Stimulated activated CD4-positive, alpha-beta T cell treated with anti-CD3 and anti-CD28 coated beads, Interleukin-1b, Interleukin-23, amount 100 ng/mL, for 1 hour (primary cell): ENCODE measurements around the gene FUT7.
"Not testable (repeated sequence)": the region's sequence is repeated elsewhere in the genome, so short reads cannot be mapped to it uniquely, and the experiment has no call there.

ENCODE experiments used
- DNase-seq, 2 donors: peaks; one replicate each; pipeline ENCODE4 v3.0.0-alpha.2; 2020; ENCODE audit warnings: low read depth in 2 of 2

Gene FUT7

DNA sequence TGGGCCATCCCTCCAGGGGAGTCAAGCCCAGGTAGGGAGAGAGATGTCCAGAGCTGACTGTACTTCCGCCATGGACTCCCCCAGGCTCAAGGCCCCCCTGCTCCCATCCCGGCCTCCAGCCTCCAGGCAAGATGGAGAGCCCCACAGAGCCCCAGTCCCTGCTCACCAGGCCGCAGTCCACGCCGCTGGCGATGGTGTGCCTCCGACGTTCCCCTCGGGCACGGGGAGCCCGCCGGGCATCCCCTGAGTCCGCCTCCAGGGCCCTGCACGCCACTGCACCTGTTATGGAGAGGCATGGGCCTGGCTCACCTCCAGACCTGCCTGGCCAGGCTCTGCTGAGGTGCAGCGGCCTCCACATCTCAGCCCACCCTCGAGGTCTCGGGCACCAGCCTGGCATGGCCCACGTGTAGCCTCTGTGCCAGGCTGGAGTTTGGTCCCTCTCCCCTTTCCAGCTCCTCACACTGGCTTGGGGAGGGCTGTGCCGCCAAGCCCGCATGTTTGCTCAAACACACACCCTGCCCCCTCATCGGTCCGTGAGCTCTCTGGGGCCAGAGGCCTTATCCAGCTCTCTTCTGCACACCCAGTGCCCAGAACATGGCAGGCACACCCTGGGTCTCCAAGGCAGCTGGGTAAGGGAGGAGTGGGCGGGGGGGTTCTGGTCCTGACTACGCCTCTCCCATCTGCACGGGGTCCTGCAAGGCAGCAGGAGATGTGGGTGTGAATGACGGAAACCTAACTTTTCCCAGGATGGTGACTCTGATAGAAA lies 34.4 kb upstream of the FUT7 start:
- DNase-seq: no peak

GRCh38 chr9:137065336-137065967 lies 33.6 kb upstream of the FUT7 start:
- DNase-seq: no peak

DNA sequence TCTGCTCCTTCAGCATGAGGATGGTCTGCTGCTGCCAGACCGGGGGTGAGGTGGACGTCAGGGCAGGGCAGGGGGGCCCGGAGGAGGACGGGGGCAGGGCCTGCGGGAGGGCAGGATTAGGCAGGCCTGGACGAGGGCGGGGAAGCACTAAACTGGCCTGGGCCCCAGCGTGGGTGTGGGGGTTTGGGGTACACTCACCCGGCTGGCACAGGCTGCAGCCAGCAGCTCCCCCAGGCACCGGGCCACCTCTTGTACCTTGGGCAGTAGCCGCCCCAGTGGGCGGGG lies 32.9 kb upstream of the FUT7 start:
- DNase-seq: no peak

GRCh38 chr9:137064027-137064879 lies 32.4 kb upstream of the FUT7 start:
- peak in 1 of 2 donors; percentile 58 for DNase-seq

DNA sequence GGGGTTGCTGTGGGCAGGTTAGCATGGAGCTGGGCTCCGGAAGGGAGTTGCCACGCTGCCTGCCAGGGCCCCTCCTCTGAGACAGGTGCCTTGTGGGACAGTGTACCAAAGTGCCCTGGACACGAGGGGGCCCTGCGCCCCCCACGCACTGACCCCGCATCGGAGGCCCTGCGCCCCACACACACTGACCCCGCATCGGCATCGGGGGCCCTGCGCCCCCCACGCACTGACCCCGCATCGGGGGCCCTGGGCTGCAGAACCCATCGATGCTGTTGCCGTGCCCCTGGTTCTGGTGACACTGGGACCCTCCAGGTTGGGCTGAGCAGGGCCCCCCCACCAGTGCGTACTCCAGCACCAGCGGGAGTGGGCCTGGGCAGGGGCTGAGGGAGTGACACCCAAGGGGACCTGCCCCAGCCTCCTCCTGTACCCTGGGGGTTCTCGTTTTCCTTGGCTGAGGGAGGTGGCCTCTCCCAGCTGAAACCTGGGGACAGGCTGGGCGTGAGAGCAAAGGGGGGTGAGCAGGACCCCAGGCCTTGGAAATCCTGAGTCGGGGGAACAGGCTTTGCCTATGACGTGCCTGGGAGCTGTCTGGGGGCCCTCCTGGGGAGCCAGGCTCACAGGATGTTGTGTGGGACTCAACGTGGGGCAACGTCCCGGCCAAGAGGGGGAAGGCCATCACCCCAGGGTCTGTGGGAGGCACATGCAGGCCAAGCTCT lies 31.6 kb upstream of the FUT7 start:
- DNase-seq: no peak

DNA sequence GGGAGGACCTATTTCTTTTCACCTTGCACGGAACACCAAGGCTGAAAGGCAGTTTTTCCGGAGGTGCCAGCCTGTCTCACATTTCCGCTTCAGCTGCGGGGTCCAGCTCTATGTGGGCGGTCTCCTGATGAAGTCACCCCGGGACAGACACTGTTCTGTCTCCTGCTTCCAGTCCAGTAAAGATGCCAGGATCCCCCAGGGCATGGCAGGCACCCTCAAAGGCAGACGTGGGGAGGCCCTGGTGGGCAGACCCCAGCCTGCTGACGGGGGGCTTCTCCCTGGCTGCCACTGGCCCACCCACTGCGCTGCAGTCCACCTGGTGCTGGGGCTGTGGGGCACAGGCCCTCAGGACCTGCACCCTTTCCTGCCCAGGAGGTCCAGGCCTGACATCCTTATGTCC lies 30.9 kb upstream of the FUT7 start:
- not testable (repeated sequence) for DNase-seq

DNA sequence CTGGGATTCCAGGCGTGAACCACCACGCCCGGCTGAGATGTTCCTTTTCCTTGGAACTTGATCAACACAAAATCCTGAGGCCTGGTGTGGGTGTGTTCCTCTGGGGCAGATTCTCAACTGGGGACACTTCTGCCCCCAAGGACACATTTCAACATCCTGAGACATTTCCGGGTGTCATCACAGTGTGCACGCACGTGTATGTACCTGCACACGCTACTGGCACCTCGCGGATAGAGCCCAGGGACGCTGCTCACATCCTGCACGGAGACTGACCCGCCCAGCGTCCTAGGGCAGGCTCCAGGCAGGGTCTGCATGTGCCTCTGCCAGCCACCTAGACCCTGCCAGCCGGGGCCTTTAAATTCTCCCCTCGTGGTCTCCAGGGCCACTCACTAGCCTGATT lies 30.5 kb upstream of the FUT7 start:
- DNase-seq: no peak

- DNase-seq: no peak
Measured at GRCh38 chr9:137058521-137059234, 26.8 kb upstream of the FUT7 start.

DNA sequence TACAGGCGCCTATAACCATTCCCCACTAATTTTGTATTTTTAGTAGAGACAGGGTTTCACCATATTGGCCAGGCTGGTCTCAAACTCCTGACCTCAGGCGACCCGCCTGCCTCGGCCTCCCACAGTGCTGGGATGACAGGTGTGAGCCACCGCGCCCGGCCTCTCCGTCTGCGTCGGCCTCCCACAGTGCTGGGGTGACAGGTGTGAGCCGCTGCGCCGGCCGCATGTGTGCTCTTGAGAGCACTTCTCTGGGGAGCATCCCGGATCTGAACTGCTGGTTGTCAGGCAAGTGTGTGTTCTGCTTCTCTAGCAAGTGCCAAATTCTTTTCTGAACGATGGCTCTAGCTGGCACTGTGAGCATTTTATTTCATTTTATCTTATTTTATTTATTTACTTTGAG lies 25.7 kb upstream of the FUT7 start:
- DNase-seq: no peak

DNA sequence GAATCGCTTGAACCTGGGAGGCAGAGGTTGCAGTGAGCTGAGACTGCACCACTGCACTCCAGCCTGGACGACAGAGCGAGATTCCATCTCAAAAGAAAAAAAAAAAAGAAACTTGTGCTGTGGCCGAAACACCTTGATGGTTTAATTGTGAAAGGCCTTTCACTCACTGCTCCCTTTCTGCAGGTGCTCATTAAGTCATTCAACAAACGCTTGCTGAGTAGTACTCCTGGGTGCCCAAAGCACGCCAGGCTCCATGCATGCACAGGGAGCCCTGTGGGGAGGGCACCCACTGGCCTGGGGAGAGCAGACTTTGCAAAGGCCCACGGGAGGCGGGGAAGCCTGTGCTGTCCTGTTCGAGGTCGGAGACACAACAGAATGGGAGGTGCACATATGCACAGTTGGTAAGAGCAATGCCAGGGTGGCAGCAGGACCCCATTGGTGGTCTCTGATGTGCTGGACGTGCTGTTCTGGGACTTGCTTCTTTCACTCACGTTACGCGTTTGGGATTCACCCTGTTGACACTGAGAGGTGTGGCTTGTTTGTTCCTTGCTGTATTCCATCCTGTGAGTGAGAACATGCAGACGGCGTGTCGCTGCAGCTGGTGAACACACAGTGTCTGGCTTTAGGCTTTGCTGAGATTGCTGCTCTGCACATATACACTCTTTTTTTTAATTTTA lies 25.0 kb upstream of the FUT7 start:
- DNase-seq: no peak

DNA sequence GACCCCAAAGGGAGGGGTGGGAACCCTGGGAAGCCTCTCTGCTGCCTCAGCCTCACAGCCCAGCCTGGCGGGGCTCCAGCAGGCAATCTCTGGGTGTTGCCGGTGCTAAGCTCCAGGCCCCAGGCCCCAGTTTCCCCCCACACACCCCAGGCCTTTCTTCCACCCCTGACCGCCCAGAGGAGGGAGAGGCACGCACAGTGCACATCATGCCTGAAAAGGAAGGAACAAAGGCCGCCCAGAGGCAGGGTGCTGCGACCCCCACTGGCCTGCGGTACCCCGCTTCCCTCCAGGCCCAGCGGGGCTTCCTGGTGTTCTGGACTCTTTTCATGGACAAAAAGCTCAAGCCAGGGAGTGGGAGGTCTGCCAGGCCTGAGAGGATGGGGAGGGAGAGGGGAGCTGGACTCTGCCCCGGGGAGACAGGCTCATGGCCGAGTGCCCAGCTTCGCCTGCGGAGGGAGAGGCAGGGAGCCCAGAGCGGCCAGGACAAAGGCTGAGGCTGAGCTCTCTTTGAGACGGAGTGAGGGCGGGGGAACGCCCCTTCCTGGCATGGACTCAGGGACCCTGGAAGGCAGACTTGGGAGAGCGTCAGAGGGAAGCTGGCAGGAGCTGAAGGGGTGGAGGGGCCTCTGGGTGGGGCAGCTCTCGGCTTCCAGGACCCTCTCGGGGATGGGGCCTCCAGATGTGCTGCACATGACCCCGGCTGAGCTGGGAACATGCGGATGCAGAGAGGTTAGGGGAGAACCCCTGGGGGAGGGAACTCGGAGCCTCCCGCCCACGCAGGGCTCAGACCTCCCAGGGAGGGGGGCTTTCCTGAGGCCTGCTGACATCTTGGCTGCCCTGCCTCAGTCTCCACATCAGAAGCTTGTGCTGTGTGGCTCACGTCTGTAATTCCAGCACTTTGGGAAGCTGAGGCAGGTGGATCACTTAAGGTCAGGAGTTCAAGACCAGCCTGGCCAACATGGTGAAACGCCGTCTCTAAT lies 23.8 kb upstream of the FUT7 start:
- DNase-seq: no peak

- no peak for DNase-seq
Measured at GRCh38 chr9:137054932-137055384, 23.1 kb upstream of the FUT7 start.

GRCh38 chr9:137053944-137054931 lies 22.4 kb upstream of the FUT7 start, which contains the start of gene ENTPD2:
Gene ENTPD2 (minus strand): TSS chr9:137054061. CDS start chr9:137053997, 64 bp downstream.
- DNase-seq: no peak

GRCh38 chr9:137052998-137053943 lies 21.4 kb upstream of the FUT7 start:
- DNase-seq: no peak

DNA sequence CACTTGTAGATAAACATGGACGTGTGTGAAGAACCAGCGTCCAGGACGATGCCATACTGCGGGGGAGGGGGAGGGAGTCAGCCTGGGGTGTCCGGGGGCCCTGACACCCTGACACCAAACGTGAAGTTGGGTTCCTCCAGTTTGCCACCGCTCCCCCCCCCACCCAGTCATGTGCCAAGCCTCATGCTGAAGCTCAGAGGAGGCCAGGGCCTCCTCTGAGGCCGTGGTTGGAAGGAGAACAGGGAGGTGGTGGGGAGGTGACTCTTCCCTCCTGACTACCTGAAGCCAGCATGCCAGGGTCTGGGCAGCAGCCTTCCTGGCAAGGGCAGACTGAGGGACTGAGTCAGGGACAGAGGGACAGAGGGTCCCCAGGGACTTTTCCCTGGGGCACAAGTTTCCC lies 20.4 kb upstream of the FUT7 start:
- no peak for DNase-seq

DNA sequence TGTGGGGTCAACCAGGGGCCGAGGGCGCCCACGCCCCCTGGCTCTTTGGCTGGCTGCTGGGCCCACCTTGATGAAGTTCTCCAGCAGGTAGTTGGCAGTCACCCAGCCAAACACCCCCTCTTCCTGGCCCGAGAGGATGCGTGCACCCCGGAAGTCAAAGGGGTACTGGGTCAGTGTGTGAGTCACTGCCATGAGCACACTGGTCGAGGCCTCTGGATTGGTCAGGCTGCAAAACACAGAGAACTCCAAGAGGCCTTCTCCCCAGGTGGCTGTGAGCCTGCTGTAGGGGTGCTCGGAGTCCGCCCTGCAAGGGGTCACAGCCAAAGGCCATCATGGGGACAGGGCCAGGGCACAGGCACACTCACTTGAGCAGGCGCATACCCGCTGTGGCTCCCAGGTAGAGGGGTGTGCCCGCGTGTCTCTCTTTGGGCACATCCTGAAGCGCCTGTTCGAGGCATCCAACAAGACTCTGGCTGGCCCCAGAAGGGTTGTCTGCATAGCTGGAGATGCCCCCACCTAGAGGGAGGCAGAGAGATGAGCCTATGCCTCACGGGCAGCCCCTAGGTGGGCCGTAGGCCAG lies 19.3 kb upstream of the FUT7 start:
- DNase-seq: no peak

GRCh38 chr9:137050570-137050969 lies 18.7 kb upstream of the FUT7 start:
- no peak for DNase-seq
